Gastroesophageal sphincter (tissue), 3 donors: ENCODE measurements around the gene SUGCT.

Source experiments
- CTCF ChIP-seq, 4 experiments: fragments of 200-600 bp in 2 of 4; fragments of 450-650 bp in 2 of 4; sonication (generic) in 1 of 4; IDR thresholded peaks; one replicate each; pipeline ENCODE4 v1.5.1; 2017 to 2019; ENCODE audit warnings: antibody characterized with exemption in 4 of 4, mild to moderate bottlenecking in 2 of 4, moderate library complexity in 2 of 4
- POLR2A ChIP-seq, 2 donors: fragments of 450-650 bp; IDR thresholded peaks; one replicate each; pipeline ENCODE4 v1.6.1; 2017; ENCODE audit warnings: antibody characterized with exemption in 2 of 2, mild to moderate bottlenecking in 2 of 2, moderate library complexity in 1 of 2
- POLR2AphosphoS5 ChIP-seq: sonication (generic); formaldehyde crosslinking; IDR thresholded peaks from one replicate; pipeline ENCODE4 v1.6.1; 2017; ENCODE audit warnings: antibody characterized with exemption

- TF ChIP-seq CTCF (IDR thresholded peaks at IDR 0.05) (no peak), POLR2A (IDR thresholded peaks at IDR 0.05) (no peak), POLR2AphosphoS5 (no peak)
These were observed 620.6 kb downstream of the SUGCT start for GRCh38 chr7:40755438-40755837.
